Diencephalon (tissue), 1 donor: ENCODE data around the gene HLA-DMB. TPM values are rescaled to one million over a fixed set of nuclear protein-coding genes. Genes with fewer than 3 reads are reported as not detected.

Experiments used
- small RNA-seq: library from RNA; depleted of rRNA; stranded (forward); fragments of <200 nt; gene quantifications from one replicate; pipeline ENCODE3, GENCODE V24; 2014
- total RNA-seq: library from RNA; depleted of rRNA; stranded (reverse); fragments of >200 nt; gene quantifications from one replicate; pipeline ENCODE4 v1.2.3, GENCODE V29; 2014

HLA-DMB gene
- 2.3 TPM for total RNA-seq

DNA sequence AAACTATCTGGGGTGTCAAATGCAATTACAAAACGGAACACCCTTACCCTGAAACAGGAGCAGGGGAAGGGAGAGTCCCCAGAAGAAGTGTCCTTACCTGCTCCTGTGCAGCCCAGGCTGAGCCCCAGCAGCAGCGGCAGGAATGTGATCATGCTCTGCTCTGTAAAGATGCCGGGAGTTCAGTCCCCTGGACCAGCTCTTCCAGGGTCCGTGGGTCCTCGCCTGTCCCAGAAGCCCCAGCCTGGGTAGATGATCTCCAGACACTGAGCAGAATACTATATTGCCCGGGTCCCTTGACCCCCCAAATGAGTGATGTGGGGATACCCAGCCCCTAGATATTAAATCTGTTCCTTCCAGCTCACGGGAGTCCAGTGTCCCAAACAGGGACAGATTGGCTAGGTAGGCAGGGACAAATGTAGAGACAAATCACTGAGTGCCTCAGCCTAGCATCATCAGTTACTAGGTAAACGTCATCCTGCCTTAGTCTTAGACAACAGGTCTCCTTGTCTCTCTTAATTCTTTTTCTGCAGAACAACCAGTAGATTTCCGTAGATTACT lies at the start of gene HLA-DMB:
HLA-DMB (minus strand) TSS at position 373 of the 558 bp plus-strand sequence; CDS start at position 152, 221 bp downstream.

DNA sequence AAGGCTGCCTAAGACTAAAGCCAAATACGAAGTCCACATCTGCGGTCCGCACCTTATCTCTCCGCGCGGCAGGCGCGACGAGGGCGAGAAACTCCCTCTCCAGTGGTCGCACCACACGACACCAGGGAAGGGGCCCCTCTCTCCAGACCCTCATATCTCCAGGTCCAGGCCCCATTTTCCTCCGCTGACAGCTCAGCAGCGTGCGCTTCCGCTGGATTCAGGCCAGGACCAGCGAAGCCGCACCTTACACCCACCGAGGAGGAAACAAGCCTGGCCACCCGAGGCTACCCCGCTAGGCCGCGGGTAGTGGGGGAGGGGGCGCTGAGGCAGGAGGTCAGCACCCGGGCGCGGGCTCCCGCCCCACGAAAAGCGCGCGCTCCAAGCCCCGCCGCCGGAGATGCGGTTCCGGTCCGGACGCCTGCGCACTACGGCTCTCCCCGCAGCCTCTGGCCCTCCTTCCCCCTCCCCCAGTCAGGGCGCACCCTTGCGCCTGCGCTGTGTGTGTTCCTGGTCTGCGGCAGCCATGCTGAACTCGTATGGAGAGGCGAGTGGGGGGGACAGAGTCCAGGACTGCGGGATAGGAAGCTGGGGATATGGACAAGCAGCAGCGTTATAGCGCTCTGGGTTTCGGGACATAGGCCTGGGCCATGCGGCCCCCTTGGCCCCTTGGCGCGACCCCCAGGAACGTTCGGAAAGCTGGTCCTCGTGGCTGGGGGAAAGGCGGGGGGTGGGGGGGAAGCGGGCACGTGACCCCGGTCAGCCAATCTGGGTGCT lies 27.5 kb upstream of the HLA-DMB start, which contains the start of gene BRD2:
BRD2 (plus strand) TSS at position 502 of the 774 bp plus-strand sequence. CDS start 4,305 bp downstream, outside the sequence.

DNA sequence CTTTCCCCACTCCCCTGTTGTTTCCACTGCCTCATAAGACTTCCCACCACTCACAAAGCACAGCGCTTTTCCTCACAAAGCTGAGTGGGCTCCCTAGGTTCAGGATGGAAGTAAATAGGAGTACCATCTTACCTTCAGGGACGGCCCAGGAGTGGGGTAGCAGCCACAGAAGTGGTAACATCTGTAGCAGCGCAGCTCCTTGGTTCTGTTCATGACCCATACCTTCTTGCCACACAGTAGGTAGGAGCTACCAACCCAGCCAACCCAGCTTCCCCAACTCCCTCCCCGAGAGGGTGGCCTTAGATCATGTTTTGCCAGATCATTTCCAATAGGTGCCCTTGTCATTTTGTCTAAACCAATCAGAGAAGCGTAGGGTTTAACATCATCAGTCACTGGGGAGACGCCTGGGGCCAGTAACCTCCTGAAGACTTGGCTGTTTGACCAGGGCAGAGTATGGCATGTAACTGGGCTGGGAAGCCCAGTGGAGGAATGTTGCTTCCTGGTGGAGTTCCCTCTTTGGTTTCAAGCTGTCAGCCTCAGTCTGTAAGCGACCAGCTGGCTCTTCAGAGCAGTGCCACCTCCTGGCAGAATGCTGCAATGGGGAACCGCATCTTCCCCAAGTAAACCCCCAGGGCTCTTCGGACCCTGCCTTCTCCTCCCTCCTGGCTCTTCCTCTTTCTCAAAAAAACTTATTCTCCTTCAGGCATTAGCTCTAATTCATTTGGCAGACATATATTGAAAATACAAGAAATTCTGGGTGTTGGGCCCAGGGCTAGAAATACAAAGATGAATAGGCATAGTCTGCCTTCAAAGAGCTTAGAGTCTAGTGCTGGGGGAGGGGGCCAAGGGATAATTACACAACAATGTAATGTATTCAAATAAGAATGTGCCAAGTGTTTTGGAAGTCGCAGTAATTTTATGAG lies 12.2 kb upstream of the HLA-DMB start, which contains the start of gene HLA-DMA:
HLA-DMA (minus strand) TSS at position 281 of the 923 bp plus-strand sequence; CDS start at position 220, 61 bp downstream.

Small RNAs within 50 kb of the gene (small RNA-seq; reads per million reads assigned to genes)
- not detected for gene HLA-Z

Other genes starting within 250 kb of the HLA-DMB start
- not detected for gene HLA-DQA2, start 199.6 kb downstream of the HLA-DMB start, total RNA-seq
- not detected for gene HLA-DQB2, start 177.5 kb downstream of the HLA-DMB start, total RNA-seq
- not detected for gene HLA-DOB, start 124.0 kb downstream of the HLA-DMB start, total RNA-seq
- gene TAP2, start 102.3 kb downstream of the HLA-DMB start, total RNA-seq, result 6.5 TPM
- gene PSMB8, start 97.0 kb downstream of the HLA-DMB start, total RNA-seq, result 5.8 TPM
- 8.3 TPM for gene TAP1, start 87.3 kb downstream of the HLA-DMB start, total RNA-seq
- gene PSMB9, start 86.8 kb downstream of the HLA-DMB start, total RNA-seq, result 3.2 TPM
- gene HLA-DMA, start 12.1 kb upstream of the HLA-DMB start, total RNA-seq, result 0.46 TPM
- 87.0 TPM for gene BRD2, start 27.6 kb upstream of the HLA-DMB start, total RNA-seq
- gene HLA-DOA, start 68.6 kb upstream of the HLA-DMB start, total RNA-seq, result 1.2 TPM
- gene HLA-DPA1, start 132.6 kb upstream of the HLA-DMB start, total RNA-seq, result 2.1 TPM
- 8.3 TPM for gene HLA-DPB1, start 135.0 kb upstream of the HLA-DMB start, total RNA-seq